HepG2 (cell line): ENCODE data around the gene MT1F. TPM values are rescaled to one million over a fixed set of nuclear protein-coding genes. Genes with fewer than 3 reads are reported as not detected.
A peak's percentile ranks its signal among the peaks of the same experiment; 100 is the strongest.

Source experiments
- DNMT1 ChIP-seq: sonication (generic); formaldehyde crosslinking; IDR thresholded peaks from 2 replicates; pipeline ENCODE4 v1.5.1; 2020; ENCODE audit warnings: mild to moderate bottlenecking, missing genetic modification reagents
- EP300 ChIP-seq, 3 experiments: sonication (generic) in 1 of 3; formaldehyde crosslinking in 1 of 3; IDR thresholded peaks; 2 replicates each; pipeline versions ENCODE4 v1.5.1 to v1.6.1; 2011 to 2020; ENCODE audit warnings: low read depth in 2 of 3, low read length in 2 of 3, borderline replicate concordance in 1 of 3, improper control_type of control experiment in 1 of 3, mild to moderate bottlenecking in 1 of 3, missing genetic modification reagents in 1 of 3, moderate library complexity in 1 of 3
- FOXC1 ChIP-seq: sonication (generic); formaldehyde crosslinking; IDR thresholded peaks from 2 replicates; pipeline ENCODE4 v1.8.0; 2022; ENCODE audit warnings: mild to moderate bottlenecking, missing genetic modification reagents, borderline replicate concordance
- KLF12 ChIP-seq: sonication (generic); formaldehyde crosslinking; IDR thresholded peaks from 2 replicates; pipeline ENCODE4 v1.4.0; 2020; ENCODE audit warnings: missing genetic modification reagents, borderline replicate concordance
- MED13 ChIP-seq: sonication (generic); formaldehyde crosslinking; IDR thresholded peaks from 2 replicates; pipeline ENCODE4 v1.5.0; 2020; ENCODE audit warnings: missing genetic modification reagents
- MTERF4 ChIP-seq: sonication (generic); formaldehyde crosslinking; IDR thresholded peaks from 2 replicates; pipeline ENCODE4 v1.8.0; 2023; ENCODE audit warnings: mild to moderate bottlenecking, missing genetic modification reagents
- MXD4 ChIP-seq: IDR thresholded peaks from 2 replicates; pipeline ENCODE4 v1.6.1; 2016; ENCODE audit warnings: mild to moderate bottlenecking, missing biosample characterization, missing genetic modification reagents
- NFAT5 ChIP-seq: sonication (generic); formaldehyde crosslinking; IDR thresholded peaks from 2 replicates; pipeline ENCODE4 v1.4.0; 2020; ENCODE audit warnings: missing genetic modification reagents
- RBAK ChIP-seq: sonication (generic); formaldehyde crosslinking; IDR thresholded peaks from 2 replicates; pipeline ENCODE4 v1.5.1; 2020; ENCODE audit warnings: mild to moderate bottlenecking, missing genetic modification reagents
- REST ChIP-seq, 2 experiments: IDR thresholded peaks; 2 replicates each; pipeline ENCODE4 v1.6.1; 2011 to 2012; ENCODE audit warnings: low read length in 2 of 2, borderline replicate concordance in 1 of 2, low read depth in 1 of 2, mild to moderate bottlenecking in 1 of 2, moderate library complexity in 1 of 2
- SIN3B ChIP-seq: fragments of 150-350 bp; IDR thresholded peaks from 2 replicates; pipeline ENCODE4 v1.6.1; 2014; ENCODE audit warnings: low read length
- SOX6 ChIP-seq, 2 experiments: fragments of 450-650 bp in 1 of 2; sonication (generic) in 1 of 2; formaldehyde crosslinking in 1 of 2; IDR thresholded peaks; 2 replicates each; pipeline versions ENCODE4 v1.4.0 to v1.6.1; 2017 to 2020; ENCODE audit warnings: antibody characterized with exemption in 1 of 2, mild to moderate bottlenecking in 1 of 2, missing genetic modification reagents in 1 of 2
- TAF15 ChIP-seq: fragments of 200-400 bp; formaldehyde crosslinking; IDR thresholded peaks from one replicate; pipeline ENCODE4 v1.6.1; 2018; ENCODE audit warnings: mild to moderate bottlenecking, low read depth, low read length; ENCODE audit not compliant: poor library complexity, severe bottlenecking
- XRCC5 ChIP-seq: fragments of 200-400 bp; formaldehyde crosslinking; optimal IDR thresholded peaks from 2 replicates; pipeline ENCODE3; 2017; ENCODE audit warnings: mild to moderate bottlenecking, low read length
- YY1 ChIP-seq: IDR thresholded peaks from 2 replicates; pipeline ENCODE4 v1.6.1; 2011; ENCODE audit warnings: low read length, low read depth, moderate library complexity, mild to moderate bottlenecking; ENCODE audit not compliant: insufficient read depth, insufficient replicate concordance
- ZBTB21 ChIP-seq: sonication (generic); formaldehyde crosslinking; IDR thresholded peaks from 2 replicates; pipeline ENCODE4 v1.4.0; 2020; ENCODE audit warnings: missing genetic modification reagents
- ZNF337 ChIP-seq: sonication (generic); formaldehyde crosslinking; IDR thresholded peaks from 2 replicates; pipeline ENCODE4 v1.5.1; 2020; ENCODE audit warnings: missing genetic modification reagents, low read depth, mild to moderate bottlenecking, borderline replicate concordance
- ZNF788 ChIP-seq: sonication (generic); formaldehyde crosslinking; IDR thresholded peaks from 2 replicates; pipeline ENCODE4 v1.5.0; 2020; ENCODE audit warnings: mild to moderate bottlenecking, missing genetic modification reagents, borderline replicate concordance
- polyA plus RNA-seq, 8 experiments: library from polyadenylated mRNA; depleted of rRNA in 3 of 8; stranded (reverse) in 7 of 8; unstranded in 1 of 8; fragments of >200 nt; fragmentation: Illumina TruSeq in 4 of 8; extraction: Trizol in 4 of 8; gene quantifications; 2 replicates each; pipeline versions ENCODE4 v1.2.1 to v1.2.3, GENCODE V29; 2011 to 2016; ENCODE audit warnings: low read depth in 4 of 8, missing spikeins in 1 of 8, mixed read lengths in 1 of 8; ENCODE audit not compliant: insufficient read depth in 1 of 8
- total RNA-seq, 5 experiments: library from RNA; depleted of rRNA; stranded (reverse); fragments of >200 nt; fragmentation: Illumina TruSeq; extraction: Trizol; gene quantifications; 2 replicates each; pipeline ENCODE4 v1.2.3, GENCODE V29; 2016; ENCODE audit warnings: low read depth in 1 of 5

MT1F gene
- total and polyA plus RNA-seq, 2 of the 13 experiments (the other 11 are each of a cell fraction or from before 2014, with no cell fraction given), result 1.9 to 169 TPM

GRCh38 chr16:56657555-56658326, at the start of gene MT1F (continued):
- no peak for TF ChIP-seq YY1
- TF ChIP-seq KLF12 (CRISPR knock-in tag), result peak; percentile 51; the same call in 1 of the 2 replicates
- TF ChIP-seq EP300 (IDR thresholded peaks at IDR 0.05; ENCODE audit: low read depth in 2 of 2, low read length in 2 of 2), result no peak
- TF ChIP-seq EP300 (CRISPR knock-in tag; IDR thresholded peaks at IDR 0.05; ENCODE audit: borderline replicate concordance), result no peak
- TF ChIP-seq SIN3B, result no peak
- TF ChIP-seq MXD4 (CRISPR knock-in tag), result no peak
- peak; percentile 81; the same call in 1 of the 2 replicates for TF ChIP-seq DNMT1 (CRISPR knock-in tag)
- peak; percentile 59; the same call in 1 of the 2 replicates for TF ChIP-seq MED13 (CRISPR knock-in tag)
- no peak for TF ChIP-seq SOX6 (IDR thresholded peaks at IDR 0.05)
- peak; percentile 62 for TF ChIP-seq SOX6 (CRISPR knock-in tag; IDR thresholded peaks at IDR 0.05)
- TF ChIP-seq ZNF337 (CRISPR knock-in tag), result no peak
- TF ChIP-seq NFAT5, result peak; percentile 42; the same call in 1 of the 2 replicates
- peak; percentile 62 for TF ChIP-seq XRCC5
- 0 out of 2 replicates have a peak, but pooled peaks have one; percentile 28 for TF ChIP-seq MTERF4 (CRISPR knock-in tag)
- TF ChIP-seq ZNF788 (CRISPR knock-in tag), result peak; percentile 61; the same call in 1 of the 2 replicates
- TF ChIP-seq ZBTB21, result no peak
- no peak for TF ChIP-seq TAF15
- peak; percentile 56 for TF ChIP-seq FOXC1 (CRISPR knock-in tag)
- TF ChIP-seq RBAK (CRISPR knock-in tag), result no peak
- TF ChIP-seq REST (IDR thresholded peaks at IDR 0.05; ENCODE audit: borderline replicate concordance in 1 of 2, low read depth in 1 of 2, low read length in 2 of 2), result no peak
